GM23338 (cell line): ENCODE results near the gene SLC17A1.
"Not testable (repeated sequence)": the region's sequence is repeated elsewhere in the genome, so short reads cannot be mapped to it uniquely, and the experiment has no call there.

Source experiments
- CTCF ChIP-seq, 2 experiments: fragments of 200-600 bp in 1 of 2; sonication (generic) in 1 of 2; conservative IDR thresholded peaks; 2 replicates each; pipeline versions ENCODE4 v1.5.1 to v1.6.1; 2016 to 2017; ENCODE audit warnings: antibody characterized with exemption in 2 of 2, low read depth in 2 of 2, mild to moderate bottlenecking in 2 of 2, moderate library complexity in 1 of 2
- EZH2 ChIP-seq: fragments of 200-600 bp; sonication (generic); IDR thresholded peaks from one replicate; pipeline ENCODE4 v1.8.0; 2017; ENCODE audit warnings: antibody characterized with exemption, mild to moderate bottlenecking, low read depth; ENCODE audit not compliant: unreplicated experiment
- EZH2phosphoT487 ChIP-seq: fragments of 200-600 bp; sonication (generic); IDR thresholded peaks from one replicate; pipeline ENCODE4 v1.8.1; 2018; ENCODE audit warnings: antibody characterized with exemption; ENCODE audit not compliant: unreplicated experiment
- JUNB ChIP-seq: IDR thresholded peaks from one replicate; pipeline ENCODE4 v1.6.1; 2016; ENCODE audit warnings: antibody characterized with exemption; ENCODE audit not compliant: unreplicated experiment
- POLR2AphosphoS5 ChIP-seq: IDR thresholded peaks from 2 replicates; pipeline ENCODE4 v1.6.1; 2016; ENCODE audit warnings: antibody characterized with exemption, low read depth
- REST ChIP-seq: IDR thresholded peaks from one replicate; pipeline ENCODE4 v1.6.1; 2018; ENCODE audit warnings: antibody characterized with exemption; ENCODE audit not compliant: unreplicated experiment
- STAT1 ChIP-seq: IDR thresholded peaks from one replicate; pipeline ENCODE4 v1.6.1; 2016; ENCODE audit warnings: antibody characterized with exemption; ENCODE audit not compliant: unreplicated experiment

GRCh38 chr6:25748601-25749517, 83.0 kb downstream of the SLC17A1 start:
- not testable (repeated sequence) for TF ChIP-seq EZH2phosphoT487; CTCF (conservative IDR thresholded peaks at IDR 0.05; ENCODE audit: low read depth in 2 of 2); REST; POLR2AphosphoS5; EZH2; JUNB; STAT1
